HK-2 (cell line): ENCODE results near the gene ZFP82.

ENCODE experiments used
- DNase-seq: peaks from one replicate; pipeline ENCODE4 v3.0.0-alpha.2; 2018; ENCODE audit not compliant: unreplicated experiment

ZFP82 gene

DNA sequence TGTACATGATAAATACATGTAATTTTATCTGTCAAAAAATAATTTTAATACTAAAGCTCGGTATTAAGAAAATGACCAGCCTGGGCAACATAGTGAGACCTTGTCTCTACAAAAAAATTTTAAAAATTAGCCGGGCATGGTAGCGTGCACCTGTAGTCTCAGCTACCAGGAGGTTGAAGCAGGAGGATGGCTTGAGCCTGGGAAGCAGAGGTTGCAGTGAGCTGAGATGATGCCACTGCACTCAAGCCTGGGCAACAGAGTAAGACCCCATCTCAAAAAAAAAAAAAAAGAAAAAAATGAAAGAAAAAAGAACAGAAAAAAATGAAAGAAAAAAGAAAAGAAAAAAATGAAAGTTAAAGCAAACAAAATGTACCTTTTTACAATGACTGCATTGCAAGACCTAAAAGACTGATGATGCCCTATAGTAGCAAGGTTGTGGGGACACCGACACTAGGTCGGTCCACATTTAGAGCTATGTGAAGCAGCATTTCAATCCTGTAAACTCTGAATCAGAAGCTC, 44.7 kb downstream of the ZFP82 start:
- DNase-seq = no peak

DNA sequence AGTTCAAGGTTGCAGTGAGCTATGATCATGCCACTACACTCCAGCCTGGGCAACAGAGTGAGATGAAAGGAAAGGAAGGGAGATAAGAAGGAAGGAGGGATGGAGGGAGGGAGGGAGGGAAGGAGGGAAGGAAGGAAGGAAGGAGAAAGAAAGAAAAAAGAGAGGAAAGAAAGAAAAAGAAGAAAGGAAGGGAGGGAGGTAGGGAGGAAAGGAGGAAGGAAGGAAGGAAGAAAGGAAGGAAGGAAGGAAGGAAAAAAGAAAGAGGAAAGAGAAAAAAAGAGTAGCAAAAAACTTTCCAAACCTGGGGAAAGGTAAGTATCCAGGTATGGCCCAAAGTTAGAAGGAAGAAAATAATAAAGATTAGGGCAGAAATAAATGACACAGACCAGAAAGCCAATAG, 46.6 kb downstream of the ZFP82 start:
- DNase-seq = no peak

GRCh38 chr19:36363845-36364244, 54.6 kb downstream of the ZFP82 start:
- DNase-seq = no peak
